GM12801 (cell line): Measurements from ENCODE around the gene TRAIP.

Source experiments
- CTCF ChIP-seq: IDR thresholded peaks from one replicate; pipeline ENCODE4 v1.5.1; 2011; ENCODE audit warnings: control low read depth; ENCODE audit not compliant: insufficient read length; ENCODE audit errors: extremely low read depth

The TRAIP gene

GRCh38 chr3:49801160-49801559 is 55.2 kb downstream of the TRAIP start:
- TF ChIP-seq CTCF, result no peak

- TF ChIP-seq CTCF, result no peak
These were observed 56.6 kb downstream of the TRAIP start, which contains the start of gene CDHR4 for GRCh38 chr3:49799761-49800160. Gene CDHR4, minus strand, starts transcription at chr3:49799873. Its CDS starts 61 bp downstream, at chr3:49799812.

GRCh38 chr3:49799105-49799504 is 57.3 kb downstream of the TRAIP start:
- no peak for TF ChIP-seq CTCF

- no peak for TF ChIP-seq CTCF
These were observed 61.1 kb downstream of the TRAIP start for GRCh38 chr3:49794926-49795905.

GRCh38 chr3:49794431-49794830 is 61.9 kb downstream of the TRAIP start:
- no peak for TF ChIP-seq CTCF

GRCh38 chr3:49793486-49794085 is 62.8 kb downstream of the TRAIP start:
- no peak for TF ChIP-seq CTCF

GRCh38 chr3:49792371-49793150 is 63.8 kb downstream of the TRAIP start:
- TF ChIP-seq CTCF, result no peak
